HG02642 (cell line): ENCODE data around the gene ITGA11.

Experiments
- ATAC-seq: cut with Tn5 transposase; IDR thresholded peaks from one replicate; pipeline ENCODE4 v1.9.1; 2021; ENCODE audit warnings: mild to moderate bottlenecking; ENCODE audit not compliant: unreplicated experiment, poor library complexity

Gene ITGA11

GRCh38 chr15:68379058-68379758 lies 52.8 kb downstream of the ITGA11 start:
- no peak for ATAC-seq

GRCh38 chr15:68378595-68378994 lies 53.4 kb downstream of the ITGA11 start:
- no peak for ATAC-seq

DNA sequence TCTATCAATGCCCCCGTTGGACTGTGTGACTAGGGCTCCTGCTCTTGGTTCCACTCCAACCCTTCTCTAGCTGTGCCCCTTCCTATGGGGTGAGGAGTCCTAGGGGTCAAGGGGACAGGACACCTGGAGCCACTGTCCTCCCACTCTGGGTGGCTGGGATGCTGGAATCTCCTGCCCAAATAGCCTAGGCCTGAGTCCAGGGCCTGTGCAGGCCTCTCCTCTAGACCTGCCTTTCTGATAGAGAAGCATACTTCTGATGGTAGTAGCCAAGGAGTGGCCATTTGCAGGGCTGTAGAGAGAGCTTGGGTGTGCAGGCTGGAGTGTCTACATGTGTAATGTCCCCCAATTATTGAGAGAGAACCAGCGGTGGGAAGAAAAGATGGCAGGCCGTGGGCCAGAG lies 54.2 kb downstream of the ITGA11 start:
- ATAC-seq = no peak

GRCh38 chr15:68376447-68377060 lies 55.4 kb downstream of the ITGA11 start:
- no peak for ATAC-seq

DNA sequence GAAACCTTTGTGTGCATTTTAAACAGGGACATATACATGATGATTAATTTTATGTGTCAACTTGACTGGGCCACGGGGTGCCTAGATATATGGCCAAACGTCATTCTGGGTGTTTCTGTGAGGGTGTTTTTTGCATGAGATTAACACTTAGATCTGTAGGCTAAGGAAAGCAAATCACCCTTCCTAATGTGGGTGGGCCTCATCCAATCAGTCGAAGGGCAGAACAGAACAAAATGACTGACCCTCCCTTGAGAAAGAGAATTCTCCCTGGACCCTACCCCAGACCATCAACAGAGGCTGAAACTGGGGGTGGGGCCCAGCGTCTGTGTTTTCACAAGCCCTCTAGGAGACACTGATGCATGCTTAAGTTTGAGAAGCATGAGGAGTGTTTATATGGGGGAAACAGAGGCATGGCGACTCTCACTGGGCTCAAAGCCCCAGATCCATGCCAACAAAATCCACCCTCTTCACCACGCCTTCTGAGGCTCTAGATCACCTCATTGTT lies 56.2 kb downstream of the ITGA11 start:
- no peak for ATAC-seq

DNA sequence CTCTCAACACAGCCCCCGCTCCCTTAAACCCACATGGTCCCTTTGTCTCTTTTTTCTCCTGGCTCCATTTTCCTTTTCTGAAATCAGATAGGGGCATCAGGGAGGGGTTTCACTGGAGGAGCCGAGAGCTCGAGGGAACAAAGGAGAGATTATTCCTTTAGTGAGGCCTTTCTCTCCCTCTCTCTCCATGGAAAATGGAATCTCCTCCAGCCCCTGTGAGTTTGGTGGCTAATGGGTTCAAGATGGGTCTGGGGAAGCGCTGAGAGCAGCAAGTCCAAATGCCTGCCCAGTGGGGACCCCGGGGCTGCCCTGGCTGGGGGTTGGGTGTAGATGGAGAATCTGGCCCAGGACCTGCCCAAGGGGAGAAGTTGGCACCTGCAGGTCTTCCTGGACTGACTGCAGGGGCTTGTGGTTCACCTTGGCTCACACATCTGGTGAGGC lies 56.8 kb downstream of the ITGA11 start:
- ATAC-seq = no peak

DNA sequence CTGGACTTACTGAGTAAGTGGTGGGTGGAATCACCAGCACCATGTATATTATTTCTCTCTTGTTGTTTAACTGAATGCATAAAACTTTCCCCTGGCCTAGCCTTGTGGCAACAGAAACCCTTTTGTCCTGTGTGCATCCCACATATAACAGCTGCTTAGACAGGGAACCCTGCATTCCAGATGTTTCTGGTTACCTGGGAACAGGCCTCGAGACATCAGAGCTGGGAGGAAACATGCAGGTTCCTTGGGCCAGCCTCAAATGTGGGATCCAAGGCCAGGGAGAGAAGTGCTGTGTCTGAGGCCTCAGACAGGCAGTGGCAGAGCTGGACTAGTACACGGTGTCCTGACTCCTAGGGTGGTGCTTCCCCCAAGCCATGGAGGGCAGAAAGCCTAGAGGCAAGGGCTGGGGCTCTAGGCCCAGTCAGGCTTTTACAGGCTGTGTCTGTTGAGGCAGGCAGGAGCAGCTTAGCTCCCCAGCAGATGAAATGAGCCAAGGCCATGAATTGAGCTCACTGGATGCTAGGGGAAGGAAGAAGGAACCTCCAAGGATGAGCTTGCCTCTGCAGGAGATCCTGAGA lies 57.7 kb downstream of the ITGA11 start:
- ATAC-seq = no peak

- ATAC-seq = no peak
Observed at GRCh38 chr15:68373028-68373427, 58.9 kb downstream of the ITGA11 start.

DNA sequence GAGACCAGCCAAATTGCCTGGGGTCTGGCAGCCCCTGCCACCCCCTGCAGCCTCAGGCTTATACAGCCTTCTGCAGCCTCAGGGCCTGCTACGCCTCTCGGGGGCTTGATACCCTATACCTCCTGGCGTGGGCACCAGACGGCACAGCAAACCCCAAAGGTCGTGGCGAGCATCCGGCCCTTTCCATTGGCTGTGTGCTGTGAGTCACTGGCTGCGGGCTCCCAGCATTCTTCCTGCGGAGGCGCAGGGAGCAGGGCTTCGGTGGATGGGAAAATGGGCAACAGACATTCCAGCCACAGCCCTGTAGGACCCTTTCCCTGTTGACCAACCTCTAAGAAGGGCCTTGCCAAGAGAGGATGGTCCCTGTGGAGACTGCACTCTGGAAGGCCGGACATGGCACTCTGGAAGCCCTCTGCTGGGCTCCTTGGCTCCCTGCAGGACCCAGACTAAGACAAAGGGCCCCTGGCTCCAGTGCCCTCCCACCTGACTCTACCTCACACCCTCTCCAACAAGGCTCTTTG lies 59.6 kb downstream of the ITGA11 start:
- no peak for ATAC-seq

GRCh38 chr15:68371851-68372250 lies 60.1 kb downstream of the ITGA11 start:
- ATAC-seq = no peak

- no peak for ATAC-seq
Observed at GRCh38 chr15:68371160-68371559, 60.8 kb downstream of the ITGA11 start.

DNA sequence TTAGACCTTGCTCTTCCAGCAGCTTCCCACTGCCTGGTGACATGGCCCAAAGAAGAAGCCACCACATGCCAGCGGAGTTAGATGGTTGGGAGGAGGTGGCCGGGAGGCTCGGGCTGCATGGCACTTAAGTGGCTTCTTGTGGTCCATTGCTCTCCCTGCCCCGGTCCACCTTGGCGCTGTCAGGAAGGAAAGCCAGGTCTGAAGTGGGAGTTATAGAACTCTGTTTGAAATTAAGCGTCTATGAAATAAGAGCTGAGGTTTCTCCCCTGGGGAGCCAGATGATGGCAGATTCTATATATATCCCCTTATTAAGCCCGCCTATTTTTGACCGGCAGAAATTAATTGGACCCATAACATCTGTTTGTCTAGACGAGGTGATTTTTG lies 61.2 kb downstream of the ITGA11 start:
- ATAC-seq = no peak

- no peak for ATAC-seq
Observed at GRCh38 chr15:68369931-68370767, 61.8 kb downstream of the ITGA11 start.

- no peak for ATAC-seq
Observed at GRCh38 chr15:68368731-68369435, 63.1 kb downstream of the ITGA11 start.

GRCh38 chr15:68367992-68368391 lies 64.0 kb downstream of the ITGA11 start:
- ATAC-seq = no peak

DNA sequence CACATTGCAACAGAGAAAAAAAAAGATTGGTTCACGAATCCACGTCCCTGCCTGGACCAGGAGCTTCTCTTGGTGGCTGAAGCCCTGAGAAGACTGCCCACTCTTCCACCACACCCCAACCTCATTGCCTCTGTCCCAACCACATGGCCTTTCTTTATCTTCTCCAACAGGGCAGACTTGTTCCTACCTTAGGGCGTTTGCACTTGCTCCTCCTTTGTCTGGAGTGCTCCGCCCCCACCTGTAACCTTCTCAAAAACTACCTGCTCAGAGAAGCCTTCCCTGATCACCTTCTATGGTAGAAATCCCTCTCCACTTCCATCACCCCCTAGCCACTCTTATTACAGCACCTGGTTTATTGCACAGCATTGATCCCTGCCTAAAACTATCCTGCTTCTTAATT lies 64.7 kb downstream of the ITGA11 start:
- no peak for ATAC-seq

- ATAC-seq = no peak
Observed at GRCh38 chr15:68366314-68366713, 65.6 kb downstream of the ITGA11 start.

DNA sequence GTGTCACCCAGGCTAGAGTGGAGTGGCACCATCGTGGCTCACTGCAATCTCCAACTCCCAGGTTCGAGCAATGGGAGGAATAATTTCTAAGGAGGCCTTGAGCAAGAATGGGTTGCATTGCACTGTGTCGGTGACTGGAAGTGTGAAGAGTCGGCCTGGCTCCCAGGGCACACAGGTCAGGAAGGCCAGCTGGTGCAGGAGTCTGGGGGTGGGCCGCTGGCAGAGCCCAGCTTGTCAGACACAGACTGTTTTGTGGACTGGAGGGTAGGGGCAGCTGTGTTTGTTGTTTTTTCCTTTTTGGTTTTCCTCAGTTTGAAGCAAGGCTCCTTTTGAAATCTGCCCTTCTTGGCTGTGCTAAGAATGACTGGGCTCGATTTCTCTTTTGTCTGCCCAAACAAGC lies 66.2 kb downstream of the ITGA11 start:
- no peak for ATAC-seq

DNA sequence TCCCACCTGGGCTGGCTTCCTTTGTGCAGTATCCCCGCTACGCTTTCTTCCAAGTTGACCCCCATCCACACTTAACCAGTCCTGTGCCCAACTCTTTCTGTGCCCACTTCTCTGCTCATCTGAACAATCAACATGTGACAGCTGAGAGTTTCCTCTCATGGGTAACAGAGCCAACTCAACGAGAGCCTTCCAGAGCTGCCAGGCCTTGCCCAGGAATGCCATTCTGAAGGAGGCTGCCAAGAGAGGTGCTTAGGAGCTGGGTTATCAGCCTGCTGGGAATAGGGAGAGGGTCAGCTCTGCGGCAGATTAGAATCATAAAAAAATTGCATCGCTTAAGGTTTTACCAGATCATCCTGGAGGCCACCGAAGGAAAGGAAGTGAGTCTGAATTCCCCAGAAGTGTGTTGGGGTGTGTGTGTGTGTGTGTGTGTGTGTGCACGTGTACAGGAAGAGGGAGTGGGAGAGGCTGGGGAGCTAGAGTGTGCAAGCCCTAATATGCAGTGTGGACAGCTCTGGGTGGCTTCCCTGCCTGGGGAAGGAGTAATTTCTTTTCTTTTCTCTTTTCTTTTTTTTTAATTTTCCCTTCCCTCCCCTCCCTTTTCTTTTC lies 66.7 kb downstream of the ITGA11 start:
- no peak for ATAC-seq

GRCh38 chr15:68364660-68365035 lies 67.3 kb downstream of the ITGA11 start:
- ATAC-seq = no peak
